GM12878 (cell line): ENCODE data around the gene SPEM2. TPM values are rescaled to one million over a fixed set of nuclear protein-coding genes. Genes with fewer than 3 reads are reported as not detected.

Source experiments
- ATAC-seq: fragments of 200-7000 bp; cut with Tn5 transposase; 3 replicates; pipeline ENCODE4 v1.9.1; 2020; ENCODE audit warnings: mild to moderate bottlenecking, moderate library complexity
- BruUV-seq: library from RNA; stranded (reverse); fragments of 400-500 nt; replicated peaks from 2 replicates; lab custom pipeline; 2021; lab: Mats Ljungman, UMichigan
- CTCF ChIA-PET: fragments of 300-600 bp; sonication (Branson Sonifier 250); formaldehyde crosslinking; extraction: SDS; loops from one replicate; lab custom pipeline; 2021; ENCODE audit warnings: inconsistent platforms; lab: Yijun Ruan, JAX
- POLR2A ChIA-PET: fragments of 350-600 bp; formaldehyde crosslinking; extraction: SDS; loops from one replicate; lab custom pipeline; 2021; ENCODE audit warnings: inconsistent platforms; lab: Charles Lee
- RAD21 ChIA-PET: fragments of 300-600 bp; sonication (Branson Sonifier 250); formaldehyde crosslinking; loops from one replicate; lab custom pipeline; 2023; ENCODE audit warnings: antibody characterized with exemption; ENCODE audit not compliant: unreplicated experiment; lab: Charles Lee
- SMC1A ChIA-PET: fragments of 300-600 bp; sonication (Branson Sonifier 250); formaldehyde crosslinking; loops from one replicate; lab custom pipeline; 2023; ENCODE audit not compliant: unreplicated experiment, uncharacterized antibody; lab: Charles Lee
- DNase-seq: peaks from one replicate; pipeline ENCODE4 v3.0.0-alpha.2; 2011; ENCODE audit warnings: low read depth, low spot score
- FAIRE-seq: peaks from 3 replicates; lab custom pipeline; 2011; peaks lifted over from hg19 to GRCh38; lab: Jason Lieb, UNC
- H2AFZ ChIP-seq: 2 replicates; pipeline ENCODE4 v1.6.0; 2011; ENCODE audit warnings: low read depth, low read length, control low read depth; ENCODE audit not compliant: control insufficient read depth
- H3K27ac ChIP-seq: 2 replicates; pipeline ENCODE4 v1.5.1; 2011; ENCODE audit warnings: control low read depth; ENCODE audit not compliant: control insufficient read depth, insufficient read depth
- H3K27me3 ChIP-seq, 2 experiments: replicated peaks in 1 of 2; 2 replicates each; pipeline versions ENCODE4 v1.6.0 to v1.6.1; 2011; ENCODE audit warnings: low read length in 1 of 2; ENCODE audit not compliant: control insufficient read depth in 2 of 2, insufficient read depth in 2 of 2
- H3K36me3 ChIP-seq, 2 experiments: 2 replicates each; pipeline ENCODE4 v1.5.1; 2011; ENCODE audit warnings: low read length in 1 of 2; ENCODE audit not compliant: control insufficient read depth in 2 of 2, insufficient read depth in 2 of 2
- H3K4me1 ChIP-seq: 2 replicates; pipeline ENCODE4 v1.6.1; 2011; ENCODE audit warnings: mild to moderate bottlenecking, low read length, moderate library complexity, mixed read lengths; ENCODE audit not compliant: control insufficient read depth, insufficient read depth
- H3K4me2 ChIP-seq: 2 replicates; pipeline ENCODE4 v1.6.0; 2011; ENCODE audit warnings: control low read depth; ENCODE audit not compliant: control insufficient read depth, insufficient read depth
- H3K4me3 ChIP-seq: fragments of 200-600 bp; sonication (generic); 2 replicates; pipeline ENCODE4 v1.5.1; 2016
- H3K79me2 ChIP-seq: 2 replicates; pipeline ENCODE4 v1.6.0; 2011; ENCODE audit warnings: low read length; ENCODE audit not compliant: control insufficient read depth, insufficient read depth
- H3K9ac ChIP-seq: 2 replicates; pipeline ENCODE4 v1.8.0; 2011; ENCODE audit warnings: low read length, control low read depth, mixed read lengths; ENCODE audit not compliant: control insufficient read depth, insufficient read depth
- H3K9me3 ChIP-seq: replicated peaks from 3 replicates; pipeline ENCODE4 v1.5.1; 2011; ENCODE audit warnings: mild to moderate bottlenecking, low read length; ENCODE audit not compliant: control insufficient read depth, insufficient read depth
- H4K20me1 ChIP-seq: 2 replicates; pipeline ENCODE4 v1.6.0; 2011; ENCODE audit not compliant: control insufficient read depth, insufficient read depth
- BRCA1 ChIP-seq: IDR thresholded peaks from 2 replicates; pipeline ENCODE4 v1.6.1; 2011; ENCODE audit warnings: low read depth, low read length, improper control_type of control experiment
- CHD2 ChIP-seq: IDR thresholded peaks from 2 replicates; pipeline ENCODE4 v1.6.1; 2011; ENCODE audit warnings: low read depth, low read length, improper control_type of control experiment, borderline replicate concordance
- CREM ChIP-seq: IDR thresholded peaks from 2 replicates; pipeline ENCODE4 v1.6.1; 2014; ENCODE audit warnings: antibody characterized with exemption, low read depth
- MXI1 ChIP-seq: fragments of 150-350 bp; IDR thresholded peaks from 2 replicates; pipeline ENCODE4 v1.6.1; 2011; ENCODE audit warnings: low read depth, mild to moderate bottlenecking, inconsistent platforms, low read length, improper control_type of control experiment
- NFYB ChIP-seq: IDR thresholded peaks from 2 replicates; pipeline ENCODE4 v1.6.1; 2011; ENCODE audit warnings: low read depth, mild to moderate bottlenecking, low read length, improper control_type of control experiment, moderate library complexity; ENCODE audit not compliant: insufficient read depth
- PKNOX1 ChIP-seq: fragments of 450-650 bp; IDR thresholded peaks from 2 replicates; pipeline ENCODE4 v1.6.1; 2016; ENCODE audit warnings: mild to moderate bottlenecking
- SMAD1 ChIP-seq: fragments of 450-650 bp; IDR thresholded peaks from 2 replicates; pipeline ENCODE4 v1.6.1; 2018; ENCODE audit warnings: mild to moderate bottlenecking, low read depth; ENCODE audit not compliant: partially characterized antibody
- SP1 ChIP-seq: IDR thresholded peaks from one replicate; pipeline ENCODE4 v1.6.1; 2011; ENCODE audit warnings: low read depth, low read length
- TAF1 ChIP-seq: IDR thresholded peaks from 2 replicates; pipeline ENCODE4 v1.6.1; 2011; ENCODE audit warnings: mild to moderate bottlenecking, low read depth, low read length, borderline replicate concordance
- ZBTB11 ChIP-seq: fragments of 450-650 bp; formaldehyde crosslinking; IDR thresholded peaks from 2 replicates; pipeline ENCODE4 v1.5.0; 2022; ENCODE audit warnings: mild to moderate bottlenecking, missing genetic modification characterization
- WGBS: methylation state at CpG from one replicate; pipeline ENCODE4 v1.1.6; 2016; ENCODE audit warnings: low lambda C conversion rate; ENCODE audit not compliant: insufficient replicate concordance, insufficient coverage; ENCODE audit errors: missing lambda C conversion rate; 5-methylcytosine and 5-hydroxymethylcytosine counted together
- in situ Hi-C: fragments of 300-500 bp; cut with MboI; formaldehyde crosslinking; loops from 9 replicates; pipeline ENCODE4 v1.14.3; 2018; ENCODE audit warnings: mixed read lengths
- intact Hi-C: fragments of 100-400 bp; cut with micrococcal nuclease; formaldehyde crosslinking; loops from one replicate; pipeline ENCODE4 v1.14.2; 2022; ENCODE audit not compliant: unreplicated experiment
- polyA plus RNA-seq, 11 experiments: library from polyadenylated mRNA; depleted of rRNA in 4 of 11; unstranded in 6 of 11; stranded (reverse) in 5 of 11; fragments of >200 nt; fragmentation: Nextera tagmentation in 4 of 11; fragmentation: Illumina TruSeq in 1 of 11; extraction: Ambion mirVana in 4 of 11; extraction: Trizol in 1 of 11; gene quantifications; 1 replicate in 1 of 11; 2 replicates in 10 of 11; pipeline versions ENCODE4 v1.2.1 to v1.2.3, GENCODE V29; 2011 to 2016; ENCODE audit warnings: inconsistent platforms in 2 of 11, missing spikeins in 2 of 11, low read depth in 1 of 11
- total RNA-seq, 4 experiments: library from RNA; depleted of rRNA in 3 of 4; stranded (reverse); fragments of >200 nt in 3 of 4; fragmentation: Illumina TruSeq in 1 of 4; extraction: Trizol in 1 of 4; gene quantifications; 2 replicates each; pipeline versions ENCODE4 v1.2.1 to v1.2.3, GENCODE V29; 2013 to 2021

The SPEM2 gene
- total and polyA plus RNA-seq, 10 of the 15 experiments (the other 5 are each of a cell fraction or from before 2014, with no cell fraction given) = not detected

- H2AFZ ChIP-seq = no peak overlapping the region
- BruUV-seq = no TSS peak
- no peak overlapping the region for H3K9ac ChIP-seq
- no peaks in the 10 kb centered on the region for H3K4me1 ChIP-seq
- no peak overlapping the region for H3K4me3 ChIP-seq
- H3K4me2 ChIP-seq = no peak overlapping the region
- no peak overlapping the region for H3K27ac ChIP-seq
- H3K9me3 ChIP-seq = no peaks in the 10 kb centered on the region
- SMC1A ChIA-PET = no interaction called here
- no peaks in the 10 kb centered on the region for H4K20me1 ChIP-seq
- RAD21 ChIA-PET = no interaction called here
- WGBS = 44% methylated on average over 10 of the region's 10 CpGs
- DNase-seq = no peak
- POLR2A ChIA-PET = no interaction called here
- H3K36me3 ChIP-seq = no peaks in the 10 kb centered on the region
- no peak for FAIRE-seq
- H3K79me2 ChIP-seq = no peaks in the 10 kb centered on the region
- intact Hi-C loops = loop anchor here (10.0 kb wide), 1 partner anchor 385 kb away; the partner anchor contains the start of gene SLC16A11
- TF ChIP-seq MXI1 = no peak
- no peak for TF ChIP-seq TAF1
- TF ChIP-seq SP1 = no peak
- no peak for TF ChIP-seq ZBTB11 (CRISPR knock-in tag)
- no peak for TF ChIP-seq CREM
- no peak for TF ChIP-seq CHD2
- TF ChIP-seq NFYB = no peak
- TF ChIP-seq PKNOX1 = no peak
- no peak for TF ChIP-seq BRCA1
- TF ChIP-seq SMAD1 = no peak
- no peaks in the 10 kb centered on the region; a peak in 1 of 4 replicates for H3K27me3 ChIP-seq
- no peak for ATAC-seq
- in situ Hi-C loops = no loop called here
- CTCF ChIA-PET = interaction anchor here (0.6 kb wide), 1 partner anchor 117 kb away, joined by 3 read pairs; no protein-coding TSS in a partner anchor
Observed at GRCh38 chr17:7429722-7430121, 4.3 kb downstream of the SPEM2 start.
